Right lobe of liver (tissue), 6 donors: ENCODE data around the gene SCN1A. TPM values are rescaled to one million over a fixed set of nuclear protein-coding genes. Genes with fewer than 3 reads are reported as not detected.

Source experiments
- ATAC-seq, 4 donors: fragments of 200-7000 bp; cut with Tn5 transposase; one replicate each; pipeline ENCODE4 v1.9.1; 2020; ENCODE audit warnings: mild to moderate bottlenecking in 4 of 4, moderate library complexity in 4 of 4
- DNase-seq, 3 donors: peaks; one replicate each; pipeline ENCODE4 v3.0.0-alpha.2; 2020
- H3K27ac ChIP-seq, 3 donors: fragments of 200-600 bp; one replicate each; pipeline ENCODE4 v1.8.0; 2022
- H3K27me3 ChIP-seq, 2 donors: fragments of 200-600 bp; one replicate each; pipeline ENCODE4 v1.8.0; 2022
- H3K36me3 ChIP-seq, 4 donors: fragments of 200-600 bp; sonication (generic) in 1 of 4; one replicate each; pipeline versions ENCODE4 v1.5.1 to v1.8.0; 2017 to 2022; ENCODE audit warnings: control low read depth in 1 of 4
- H3K4me1 ChIP-seq, 4 donors: fragments of 200-600 bp; sonication (generic) in 1 of 4; one replicate each; pipeline versions ENCODE4 v1.5.1 to v1.8.0; 2017 to 2022; ENCODE audit warnings: control low read depth in 1 of 4
- H3K4me3 ChIP-seq, 3 donors: fragments of 200-600 bp; one replicate each; pipeline ENCODE4 v1.8.0; 2022
- H3K9me3 ChIP-seq, 4 donors: fragments of 200-600 bp; sonication (generic) in 1 of 4; one replicate each; pipeline versions ENCODE4 v1.5.1 to v1.8.0; 2017 to 2022; ENCODE audit warnings: control low read depth in 1 of 4
- CTCF ChIP-seq, 4 donors: fragments of 200-600 bp in 3 of 4; fragments of 450-650 bp in 1 of 4; IDR thresholded peaks; one replicate each; pipeline versions ENCODE4 v1.5.1 to v1.8.0; 2016 to 2022; ENCODE audit warnings: antibody characterized with exemption in 4 of 4, mild to moderate bottlenecking in 2 of 4
- POLR2A ChIP-seq: fragments of 450-650 bp; IDR thresholded peaks from one replicate; pipeline ENCODE4 v1.6.1; 2017; ENCODE audit warnings: antibody characterized with exemption, mild to moderate bottlenecking
- WGBS: methylation state at CpG from one replicate; pipeline ENCODE4 v1.1.6; 2018; ENCODE audit warnings: low coverage, low lambda C conversion rate; ENCODE audit not compliant: insufficient coverage; ENCODE audit errors: missing lambda C conversion rate; 5-methylcytosine and 5-hydroxymethylcytosine counted together
- intact Hi-C, 2 donors: fragments of 100-400 bp; cut with DNase I; formaldehyde crosslinking; loops; one replicate each; pipeline versions ENCODE4 v1.11.2 to v1.14.1; 2022
- total RNA-seq, 6 experiments: library from RNA; depleted of rRNA in 2 of 6; stranded (reverse); fragments of >200 nt in 2 of 6; fragmentation: NEBNext Ultra II Directional in 3 of 6; extraction: Animal tissue kit (Norgen Biotek cat#: 25700) in 3 of 6; gene quantifications; one replicate each; pipeline versions ENCODE4 v1.1.0 to v1.2.4, GENCODE V29; 2016 to 2023
- donor health status: DM: no; HTN: yes; CAD: no.
- donor health status: DM: no; HTN: no; CAD: no.
- donor health status: DM: no; HTN: no; CAD: no.
- donor health status: DM: no; HTN: yes; CAD: no.
- donor health status: DM: no; HTN: yes; CAD: no.

The SCN1A gene
- total RNA-seq, 6 experiments from 2014 or later, result not detected

DNA sequence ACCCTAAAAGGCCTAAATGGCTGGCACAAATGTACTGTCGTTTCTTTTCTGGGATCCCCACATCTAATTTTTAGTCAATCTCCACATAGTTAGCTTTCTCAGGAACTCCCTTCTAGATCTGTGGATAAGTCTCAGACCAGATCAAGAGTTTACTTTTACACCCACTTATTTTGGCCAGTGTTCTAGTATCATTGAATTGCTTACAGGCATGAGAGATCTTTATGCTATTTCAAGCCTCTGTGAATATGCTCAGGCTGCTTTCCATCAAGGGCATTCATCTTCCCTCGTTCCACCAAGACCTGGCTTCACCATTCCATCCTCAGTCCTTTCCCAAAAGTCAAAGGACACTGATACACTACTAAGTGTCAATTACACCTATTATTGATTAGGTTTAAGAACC, 27.8 kb upstream of the SCN1A start:
- intact Hi-C loops, result no loop called here

GRCh38 chr2:166154685-166155338, 27.0 kb upstream of the SCN1A start:
- ATAC-seq (no peak), DNase-seq (no peak)
- no peaks in the 10 kb centered on the region for H3K36me3 ChIP-seq
- H3K4me3 ChIP-seq, result no peak overlapping the region
- no peaks in the 10 kb centered on the region for H3K4me1 ChIP-seq
- no peak overlapping the region for H3K27ac ChIP-seq
- 53% methylated on average over 3 of the region's 3 CpGs for WGBS
- H3K27me3 ChIP-seq, result no peaks in the 10 kb centered on the region
- no peaks in the 10 kb centered on the region for H3K9me3 ChIP-seq
- intact Hi-C loops, result no loop called here
- TF ChIP-seq CTCF (IDR thresholded peaks at IDR 0.05) (no peak), POLR2A (no peak)

More for the DNA sequence above, 27.8 kb upstream of the SCN1A start:
- DNase-seq (no peak), ATAC-seq (no peak)
- Histone ChIP-seq H3K4me1 (no peaks in the 10 kb centered on the region), H3K27ac (no peak overlapping the region), H3K27me3 (no peaks in the 10 kb centered on the region), H3K36me3 (no peaks in the 10 kb centered on the region), H3K4me3 (no peak overlapping the region), H3K9me3 (no peaks in the 10 kb centered on the region)
- 62% methylated on average over 2 of the region's 2 CpGs for WGBS
- TF ChIP-seq CTCF (IDR thresholded peaks at IDR 0.05), result no peak

- no peaks in the 10 kb centered on the region for H3K27me3 ChIP-seq
- DNase-seq (no peak), ATAC-seq (no peak)
- H3K36me3 ChIP-seq, result no peaks in the 10 kb centered on the region
- H3K9me3 ChIP-seq, result no peaks in the 10 kb centered on the region
- H3K4me3 ChIP-seq, result no peak overlapping the region
- intact Hi-C loops, result no loop called here
- H3K4me1 ChIP-seq, result no peaks in the 10 kb centered on the region
- H3K27ac ChIP-seq, result no peak overlapping the region
- no peak for TF ChIP-seq POLR2A
- TF ChIP-seq CTCF (IDR thresholded peaks at IDR 0.05), result no peak
Measured at GRCh38 chr2:166152064-166152463, 24.2 kb upstream of the SCN1A start.

DNA sequence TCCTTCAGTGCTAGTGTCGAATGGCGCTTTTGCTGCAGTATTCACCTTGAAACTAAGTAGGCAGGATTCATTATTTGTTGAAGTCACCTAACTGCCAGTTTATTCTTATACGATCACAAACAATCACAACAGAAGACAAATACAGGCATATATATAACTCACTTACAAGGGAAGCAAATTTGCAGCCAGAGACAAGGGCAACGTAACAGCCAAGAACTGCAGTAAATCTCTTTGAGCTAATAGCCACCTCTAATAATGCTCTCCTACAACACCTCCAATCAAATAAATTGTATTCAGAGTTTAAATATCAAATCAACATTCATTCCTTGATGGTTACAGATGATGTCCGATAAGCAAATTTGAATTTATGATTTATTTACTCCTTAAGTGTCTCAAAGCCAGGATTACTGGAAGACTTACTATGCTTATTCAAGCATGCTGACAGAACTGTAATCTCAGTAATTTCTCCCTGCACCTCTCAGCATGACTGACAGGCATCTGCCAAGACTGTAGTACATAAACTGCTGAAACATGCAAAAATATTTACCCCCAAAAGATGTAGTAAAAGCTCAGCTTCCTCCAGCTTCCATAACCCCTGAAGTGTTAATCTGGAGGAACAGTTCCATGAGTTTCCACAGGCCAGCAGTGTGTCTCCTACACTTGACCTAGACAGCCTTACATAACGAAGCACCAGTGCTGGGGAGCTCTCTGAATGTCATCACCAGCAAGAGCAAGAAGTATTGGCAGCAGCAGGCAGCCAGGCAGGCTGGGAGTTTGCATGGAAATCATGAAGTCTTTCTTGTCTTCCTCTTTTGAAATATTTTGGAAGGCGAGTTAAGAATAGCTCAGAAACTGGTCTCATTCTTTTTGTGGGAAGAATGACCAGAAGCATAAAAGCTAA, 20.9 kb upstream of the SCN1A start:
- intact Hi-C loops, result no loop called here
- H3K36me3 ChIP-seq, result no peaks in the 10 kb centered on the region
- H3K27me3 ChIP-seq, result no peaks in the 10 kb centered on the region
- 78% methylated on average over 6 of the region's 7 CpGs for WGBS
- no peak overlapping the region for H3K4me3 ChIP-seq
- no peaks in the 10 kb centered on the region for H3K4me1 ChIP-seq
- DNase-seq (no peak), ATAC-seq (no peak)
- H3K27ac ChIP-seq, result no peak overlapping the region
- TF ChIP-seq POLR2A (no peak), CTCF (IDR thresholded peaks at IDR 0.05) (no peak)
- H3K9me3 ChIP-seq, result no peaks in the 10 kb centered on the region
